Astrocyte of the spinal cord (primary cell): ENCODE measurements around the gene STK26.

Experiments used
- DNase-seq: peaks from one replicate; pipeline ENCODE4 v3.0.0; 2011; ENCODE audit warnings: low read depth, low spot score
- H3K4me3 ChIP-seq: 2 replicates; pipeline ENCODE4 v1.5.1; 2011; ENCODE audit warnings: low read depth, mild to moderate bottlenecking, low read length, moderate library complexity
- CTCF ChIP-seq: IDR thresholded peaks from 2 replicates; pipeline ENCODE4 v1.5.1; 2012; ENCODE audit warnings: low read depth, mild to moderate bottlenecking, low read length, inconsistent platforms
- in situ Hi-C: cut with HindIII; loops from 2 replicates; pipeline ENCODE4 v1.10.0; 2017; ENCODE audit warnings: low sequenced_read_pairs

Gene STK26

DNA sequence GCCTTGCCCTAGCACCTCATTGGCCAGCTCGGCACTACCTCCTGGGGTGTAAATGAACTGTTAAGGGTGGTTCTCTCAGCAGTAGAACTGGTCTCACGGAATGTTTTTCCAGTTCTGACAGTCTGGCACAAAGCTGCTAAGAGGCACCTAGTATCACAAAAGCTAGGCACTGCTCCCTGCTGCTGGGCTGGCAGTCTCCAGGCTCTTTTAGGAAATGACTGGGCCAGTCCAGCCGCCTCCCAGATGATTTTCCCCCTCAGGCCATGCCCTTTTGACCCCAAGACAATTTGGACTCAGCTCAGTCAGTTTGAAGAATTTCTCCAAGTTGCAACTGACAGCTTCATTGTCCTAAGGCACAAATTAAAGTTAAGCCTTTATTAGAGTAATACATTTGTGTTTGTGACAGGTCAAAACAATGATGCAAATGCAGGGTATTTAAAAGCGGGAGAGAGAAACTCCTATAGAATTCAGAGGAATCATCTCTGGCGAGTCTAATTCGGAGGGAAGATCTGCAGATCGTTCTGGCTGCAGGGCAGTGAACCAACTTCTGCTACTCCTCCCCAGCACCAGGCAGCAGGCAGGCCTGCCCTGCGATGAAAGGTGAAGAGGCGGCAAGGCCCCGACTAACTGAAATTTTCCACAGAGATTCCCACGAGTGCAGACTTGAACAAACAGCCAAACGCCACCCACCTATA is 96.9 kb downstream of the STK26 start:
- no peak for DNase-seq
- TF ChIP-seq CTCF, result no peak
- in situ Hi-C loops, result no loop called here
- H3K4me3 ChIP-seq, result no peak overlapping the region

- TF ChIP-seq CTCF, result no peak
- no peak overlapping the region for H3K4me3 ChIP-seq
- no peak for DNase-seq
- in situ Hi-C loops, result no loop called here
Observed at GRCh38 chrX:132120913-132121312, 97.8 kb downstream of the STK26 start.
